ENCODE measurements around the gene SMIM44. TPM values are rescaled to one million over a fixed set of nuclear protein-coding genes. Genes with fewer than 3 reads are reported as not detected.

Gene SMIM44
- total RNA-seq, 4 donors from 2014 or later: 5.4 to 11.0 TPM; not detected in 2

DNA sequence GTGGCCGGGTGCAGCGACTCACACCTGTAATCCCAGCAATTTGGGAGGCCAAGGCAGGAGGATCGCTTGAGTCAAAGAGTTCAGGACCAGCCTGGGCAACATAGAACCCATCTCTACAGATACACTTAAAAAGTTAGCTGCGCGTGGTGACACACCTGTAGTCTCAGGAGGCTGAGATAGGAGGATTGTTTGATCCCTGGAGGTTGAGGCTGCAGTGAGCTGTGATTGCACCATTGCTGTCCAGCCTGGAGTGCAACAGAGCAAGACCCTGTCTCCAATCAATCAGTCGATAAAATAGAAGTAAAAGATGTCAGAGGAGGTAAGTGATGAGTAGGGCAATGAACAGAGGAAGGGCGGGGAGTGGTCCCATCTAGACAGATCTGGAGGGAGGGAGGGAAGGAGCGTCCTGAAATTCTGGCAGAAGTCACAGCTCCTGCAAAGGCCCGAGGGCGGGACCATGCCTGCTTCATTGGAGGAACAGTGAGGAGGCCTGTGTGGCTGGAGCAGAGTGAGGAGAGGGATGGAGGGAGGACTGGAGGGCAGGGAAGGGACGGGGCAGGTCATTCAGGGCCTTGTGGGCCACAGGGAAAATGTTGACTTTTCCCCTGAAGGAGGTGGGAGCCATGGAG, 12.6 kb downstream of the SMIM44 start:
- Histone ChIP-seq H3K36me3 (peaks cover 0 to 13% (median 0%) of the 10 kb centered on the region in 3 donors), H3K4me1 (peaks cover 0 to 25% (median 0%) of the 10 kb centered on the region in 4 donors), H3K27ac (no peak overlapping the region), H3K4me3 (no peak overlapping the region), H3K27me3 (no peaks in the 10 kb centered on the region), H3K9me3 (no peaks in the 10 kb centered on the region)
- no peak for DNase-seq
- no peak for TF ChIP-seq POLR2A (IDR thresholded peaks at IDR 0.05)
- TF ChIP-seq, protein P1, sequence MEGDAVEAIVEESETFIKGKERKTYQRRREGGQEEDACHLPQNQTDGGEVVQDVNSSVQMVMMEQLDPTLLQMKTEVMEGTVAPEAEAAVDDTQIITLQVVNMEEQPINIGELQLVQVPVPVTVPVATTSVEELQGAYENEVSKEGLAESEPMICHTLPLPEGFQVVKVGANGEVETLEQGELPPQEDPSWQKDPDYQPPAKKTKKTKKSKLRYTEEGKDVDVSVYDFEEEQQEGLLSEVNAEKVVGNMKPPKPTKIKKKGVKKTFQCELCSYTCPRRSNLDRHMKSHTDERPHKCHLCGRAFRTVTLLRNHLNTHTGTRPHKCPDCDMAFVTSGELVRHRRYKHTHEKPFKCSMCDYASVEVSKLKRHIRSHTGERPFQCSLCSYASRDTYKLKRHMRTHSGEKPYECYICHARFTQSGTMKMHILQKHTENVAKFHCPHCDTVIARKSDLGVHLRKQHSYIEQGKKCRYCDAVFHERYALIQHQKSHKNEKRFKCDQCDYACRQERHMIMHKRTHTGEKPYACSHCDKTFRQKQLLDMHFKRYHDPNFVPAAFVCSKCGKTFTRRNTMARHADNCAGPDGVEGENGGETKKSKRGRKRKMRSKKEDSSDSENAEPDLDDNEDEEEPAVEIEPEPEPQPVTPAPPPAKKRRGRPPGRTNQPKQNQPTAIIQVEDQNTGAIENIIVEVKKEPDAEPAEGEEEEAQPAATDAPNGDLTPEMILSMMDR (IDR thresholded peaks at IDR 0.05): no peak

DNA sequence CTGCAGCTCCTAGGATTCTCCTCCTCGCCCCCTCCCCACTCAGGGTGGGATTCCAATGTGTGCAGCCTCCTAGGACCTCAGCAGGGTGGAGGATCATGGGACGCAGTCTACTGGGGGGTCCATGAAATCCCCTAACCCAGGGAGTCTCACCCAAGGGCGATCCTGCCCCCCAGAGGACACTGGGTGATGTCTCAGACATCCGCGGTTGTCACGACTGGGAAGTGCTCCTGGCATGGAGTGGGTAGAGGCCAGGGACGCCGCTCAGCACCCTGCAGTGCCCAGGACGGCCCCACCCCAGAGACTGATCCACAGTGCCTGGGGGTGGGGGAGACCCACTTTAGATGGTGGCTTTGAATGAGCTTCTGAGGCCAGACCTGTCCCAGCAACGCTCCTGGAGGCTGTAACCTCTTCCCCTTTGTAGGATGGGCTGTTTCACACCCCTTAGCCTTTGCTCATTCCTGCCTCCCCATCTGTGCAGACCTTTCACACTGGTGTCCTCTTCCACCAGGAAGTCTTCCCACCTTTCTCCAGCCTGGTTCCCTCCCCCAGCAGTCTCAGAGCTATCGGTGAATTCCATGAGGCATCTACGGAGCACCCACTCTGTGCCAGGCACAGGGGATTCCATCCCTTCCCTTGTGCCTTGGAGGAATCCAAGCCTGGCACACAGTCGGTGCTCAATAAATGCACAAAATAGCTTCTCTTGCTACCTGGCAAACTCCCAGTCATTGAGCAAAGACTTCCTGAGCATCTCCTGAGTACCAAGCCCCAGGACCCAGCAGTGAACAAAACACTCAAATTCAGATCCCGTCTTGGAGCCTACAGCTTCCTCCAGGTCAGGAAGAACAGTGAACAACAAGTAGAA, 13.4 kb downstream of the SMIM44 start:
- Histone ChIP-seq H3K27ac (no peak overlapping the region), H3K36me3 (peaks cover 0 to 6% (median 0%) of the 10 kb centered on the region in 3 donors), H3K4me1 (peaks cover 0 to 25% (median 0%) of the 10 kb centered on the region in 4 donors), H3K27me3 (no peaks in the 10 kb centered on the region), H3K9me3 (no peaks in the 10 kb centered on the region), H3K4me3 (no peak overlapping the region)
- no peak for DNase-seq
- TF ChIP-seq POLR2A (IDR thresholded peaks at IDR 0.05): no peak
- TF ChIP-seq, protein P1 (IDR thresholded peaks at IDR 0.05): no peak

DNA sequence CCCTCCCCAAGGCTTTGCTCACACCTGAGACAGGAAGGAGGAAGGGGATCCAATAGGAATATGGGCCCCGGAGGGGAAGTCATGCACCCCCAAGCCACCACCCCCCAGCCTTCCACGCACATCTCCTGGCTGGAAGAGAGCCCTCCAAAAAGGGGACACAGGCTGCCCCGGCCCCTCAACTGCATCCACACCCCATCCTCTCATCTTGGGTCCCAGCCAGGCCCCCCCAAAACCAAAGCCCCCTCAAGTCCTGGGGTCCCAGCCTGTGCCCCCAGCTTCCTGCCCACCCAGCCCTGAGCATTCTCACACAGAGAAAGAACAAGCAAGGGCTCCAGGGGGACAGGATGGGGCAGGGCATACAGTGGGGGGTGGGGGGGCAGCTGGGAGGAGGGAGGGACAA, 15.0 kb downstream of the SMIM44 start:
- no peak for DNase-seq
- peaks cover 0 to 9% (median 0%) of the 10 kb centered on the region in 4 donors for H3K4me1 ChIP-seq
- H3K27me3 ChIP-seq: no peaks in the 10 kb centered on the region
- TF ChIP-seq, protein P1 (IDR thresholded peaks at IDR 0.05): no peak
- TF ChIP-seq POLR2A (IDR thresholded peaks at IDR 0.05): no peak
- H3K36me3 ChIP-seq: peaks cover 0 to 11% (median 0%) of the 10 kb centered on the region in 3 donors
- H3K4me3 ChIP-seq: no peak overlapping the region
- H3K27ac ChIP-seq: no peak overlapping the region
- no peaks in the 10 kb centered on the region for H3K9me3 ChIP-seq

DNA sequence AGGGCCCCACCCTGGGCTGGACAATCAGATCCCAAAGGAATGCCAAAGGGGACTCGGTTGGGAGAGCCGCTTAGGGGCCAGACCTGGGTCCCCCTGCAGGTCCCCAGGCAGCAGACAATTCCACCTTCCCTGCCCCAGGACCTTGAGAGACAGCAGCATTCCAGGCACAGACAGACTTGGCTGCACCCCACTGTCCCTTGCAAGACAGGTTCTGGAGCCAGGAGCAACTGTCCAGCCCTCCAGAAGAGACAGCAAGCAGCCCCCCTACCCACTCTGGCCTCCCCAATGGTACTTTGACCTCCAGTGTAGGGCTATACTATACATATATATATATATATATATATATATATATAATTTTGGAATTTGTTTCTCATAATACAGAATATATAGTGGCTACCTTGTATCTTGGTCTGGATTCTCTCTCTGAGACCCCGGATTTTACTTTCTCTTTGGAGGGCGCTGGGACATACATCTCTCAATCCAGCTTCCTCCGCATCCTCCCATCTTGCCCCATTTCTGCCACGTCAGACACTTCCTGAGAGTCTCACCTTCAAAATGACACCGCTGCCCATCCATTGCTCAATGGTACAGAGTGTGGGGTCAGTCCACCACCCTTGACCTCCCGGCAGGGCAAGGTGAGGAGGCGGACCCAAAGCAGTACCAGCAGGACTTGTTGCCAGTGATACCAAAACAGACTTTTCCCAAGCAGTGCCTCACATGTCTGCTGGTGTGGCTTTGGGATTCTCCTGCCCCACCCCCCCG, 15.6 kb downstream of the SMIM44 start:
- H3K4me1 ChIP-seq: peaks cover 0 to 7% (median 0%) of the 10 kb centered on the region in 4 donors
- no peaks in the 10 kb centered on the region for H3K27me3 ChIP-seq
- H3K27ac ChIP-seq: no peak overlapping the region
- TF ChIP-seq, protein P1 (IDR thresholded peaks at IDR 0.05): no peak
- TF ChIP-seq POLR2A (IDR thresholded peaks at IDR 0.05): no peak
- no peaks in the 10 kb centered on the region for H3K9me3 ChIP-seq
- H3K4me3 ChIP-seq: no peak overlapping the region
- peaks cover 0 to 17% (median 0%) of the 10 kb centered on the region in 3 donors for H3K36me3 ChIP-seq
- DNase-seq: no peak

DNA sequence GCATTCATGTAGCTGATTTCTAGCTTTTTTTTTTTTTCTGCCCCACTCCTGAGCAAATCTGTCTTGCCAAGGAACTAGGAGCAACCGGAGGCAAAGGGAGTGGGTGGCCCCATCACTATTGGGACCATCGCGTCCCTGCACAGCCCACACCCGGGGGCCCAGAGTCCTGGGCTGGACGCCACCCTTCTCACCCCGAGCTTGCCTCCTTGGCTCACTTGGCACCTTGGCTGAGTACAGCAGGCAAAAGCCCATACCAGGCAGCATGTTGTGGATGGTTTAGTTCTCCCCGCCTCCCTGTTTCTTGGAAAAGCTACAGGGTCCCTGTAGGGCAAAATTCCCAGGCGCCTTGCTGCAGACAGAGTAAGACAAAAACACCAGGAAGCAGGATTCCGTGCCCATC, 16.6 kb downstream of the SMIM44 start:
- Histone ChIP-seq H3K27ac (peak overlapping the region in 2 of 4 donors; percentile 17 to 31), H3K9me3 (no peaks in the 10 kb centered on the region), H3K4me3 (no peak overlapping the region), H3K36me3 (peaks cover 0 to 18% (median 0%) of the 10 kb centered on the region in 3 donors), H3K4me1 (no peaks in the 10 kb centered on the region), H3K27me3 (no peaks in the 10 kb centered on the region)
- TF ChIP-seq POLR2A (IDR thresholded peaks at IDR 0.05): no peak
- TF ChIP-seq, protein P1 (IDR thresholded peaks at IDR 0.05): no peak
- DNase-seq: no peak

Measured in Peyer's patch (tissue), 4 donors.